Retina (tissue), 1 donor: ENCODE results near the gene KRT32.
"Not testable (repeated sequence)": the region's sequence is repeated elsewhere in the genome, so short reads cannot be mapped to it uniquely, and the experiment has no call there.

ENCODE experiments used
- DNase-seq: peaks from one replicate; pipeline ENCODE4 v3.0.0-alpha.2; 2016

The KRT32 gene

DNA sequence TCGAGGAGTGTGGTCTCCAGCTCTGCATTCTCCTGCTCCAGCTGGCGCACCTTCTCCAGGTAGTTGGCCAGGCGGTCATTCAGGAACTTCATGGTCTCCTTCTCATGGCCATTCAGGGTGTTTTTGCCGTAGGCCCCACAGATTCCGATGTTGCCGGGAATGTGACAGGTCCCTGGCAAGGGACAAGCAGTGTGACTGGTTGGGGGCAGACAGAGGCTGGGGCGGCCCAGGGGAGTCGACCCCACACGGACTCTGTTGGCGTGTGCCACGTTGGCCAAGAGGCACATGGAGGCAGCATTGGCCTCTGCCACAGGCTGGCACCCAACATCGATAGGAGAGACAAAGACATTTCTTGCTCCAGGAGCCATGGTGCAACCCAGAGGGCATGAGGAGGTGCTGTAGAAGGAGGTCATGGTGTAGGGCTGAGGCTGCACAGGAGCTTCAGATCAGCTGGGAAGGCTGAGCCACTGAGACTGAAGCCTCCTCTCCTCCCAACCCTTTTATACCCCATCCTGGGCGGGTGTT, 43.0 kb downstream of the KRT32 start, which contains the start of gene KRT37:
TSS of gene KRT37 (minus strand) at position 475 of the 525 bp plus-strand sequence. CDS start at position 413, 62 bp downstream.
- DNase-seq, result no peak

DNA sequence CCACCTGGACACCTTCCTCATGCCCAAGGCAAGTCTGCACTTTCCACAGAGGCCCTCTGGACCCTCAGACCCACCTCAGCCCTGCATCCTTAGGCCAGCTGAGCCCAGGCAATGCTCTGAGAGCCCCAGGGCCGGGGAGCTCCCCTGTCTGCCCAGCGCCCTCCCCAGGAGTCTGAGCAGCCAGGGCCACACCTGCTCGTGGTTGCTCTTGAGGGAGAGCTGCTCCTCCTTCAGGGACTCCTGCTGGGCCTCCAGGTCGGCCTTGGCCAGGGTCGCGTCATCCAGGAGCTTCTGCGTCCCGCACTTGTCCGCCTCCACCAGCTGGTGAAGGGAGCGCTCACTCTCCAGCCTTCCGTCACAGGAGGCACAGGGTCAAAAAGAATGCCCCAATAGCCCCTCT, 44.6 kb downstream of the KRT32 start:
- DNase-seq, result not testable (repeated sequence)

DNA sequence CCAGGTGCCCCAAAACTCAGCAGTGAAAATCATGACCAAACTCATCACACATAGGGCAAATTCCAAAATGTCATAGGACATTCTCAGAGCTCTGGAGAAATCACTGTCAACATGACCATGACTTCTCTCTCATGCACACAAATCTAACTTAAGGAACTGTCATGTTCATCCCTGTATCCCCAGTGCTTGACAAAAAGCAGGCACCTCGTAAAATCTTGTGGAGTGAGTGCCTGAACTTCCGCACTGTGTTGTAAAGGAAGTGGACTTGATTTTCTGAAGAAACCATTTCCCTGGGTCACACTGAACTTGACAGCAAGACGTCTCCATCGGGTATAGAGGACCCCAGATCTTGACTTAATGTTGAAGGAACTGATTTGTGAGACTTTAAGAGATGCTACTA, 45.6 kb downstream of the KRT32 start:
- no peak for DNase-seq

DNA sequence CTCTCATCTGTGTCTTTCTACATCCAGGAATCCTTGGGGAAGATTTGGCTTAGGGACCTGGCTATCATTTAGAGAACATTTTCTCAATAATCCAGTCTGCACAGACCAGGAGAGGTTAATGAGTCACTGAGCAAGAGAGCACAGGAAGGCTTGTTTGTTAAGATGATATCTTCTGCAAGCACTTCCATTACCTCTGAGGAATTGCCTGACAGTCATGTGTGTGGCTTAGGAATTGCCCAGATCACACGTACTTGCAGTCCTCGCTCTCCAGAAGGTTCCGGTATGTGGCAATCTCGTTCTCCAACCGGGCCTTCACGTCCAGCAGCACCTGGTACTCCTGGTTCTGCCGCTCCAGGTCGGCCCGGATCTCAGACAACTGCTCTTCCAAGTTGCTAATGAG, 46.1 kb downstream of the KRT32 start:
- no peak for DNase-seq

DNA sequence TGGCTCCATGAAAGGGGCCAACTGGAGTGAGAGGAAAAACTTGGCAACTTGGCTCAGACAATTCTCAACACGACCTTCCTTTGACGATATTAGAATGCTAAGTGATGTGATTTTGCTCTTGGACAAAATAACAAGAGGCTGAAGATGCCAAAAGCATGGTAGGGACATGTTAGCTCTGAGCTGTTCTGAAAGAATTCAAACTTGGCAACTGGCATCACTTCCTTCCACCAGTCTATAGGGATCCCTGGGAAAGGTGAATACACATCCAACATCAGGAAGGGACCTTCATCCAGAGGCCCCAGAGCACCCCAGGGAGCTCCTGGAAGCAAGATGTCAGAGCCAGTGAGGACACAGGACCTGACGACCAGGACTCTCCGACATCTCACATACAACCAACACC, 47.1 kb downstream of the KRT32 start:
- DNase-seq, result no peak

DNA sequence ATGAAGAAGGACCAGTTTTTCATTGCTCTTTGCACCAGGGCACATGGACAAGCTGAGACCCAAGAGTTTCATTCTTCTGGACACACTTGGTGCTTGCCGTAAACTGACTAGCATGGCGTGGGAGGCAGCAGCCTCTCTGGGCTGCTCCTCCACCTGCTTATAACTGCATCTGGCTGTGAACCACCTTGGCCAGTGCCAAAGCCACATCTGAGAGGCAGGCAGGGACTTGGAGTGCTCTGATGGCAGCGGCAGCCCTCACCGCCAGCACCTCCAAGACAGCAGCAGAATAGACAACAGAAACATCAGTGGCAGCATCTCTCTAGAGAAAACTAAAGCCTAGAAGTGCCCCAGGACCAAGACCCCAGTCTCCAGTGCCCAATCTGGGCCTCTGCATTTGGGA, 47.5 kb downstream of the KRT32 start:
- DNase-seq, result no peak

DNA sequence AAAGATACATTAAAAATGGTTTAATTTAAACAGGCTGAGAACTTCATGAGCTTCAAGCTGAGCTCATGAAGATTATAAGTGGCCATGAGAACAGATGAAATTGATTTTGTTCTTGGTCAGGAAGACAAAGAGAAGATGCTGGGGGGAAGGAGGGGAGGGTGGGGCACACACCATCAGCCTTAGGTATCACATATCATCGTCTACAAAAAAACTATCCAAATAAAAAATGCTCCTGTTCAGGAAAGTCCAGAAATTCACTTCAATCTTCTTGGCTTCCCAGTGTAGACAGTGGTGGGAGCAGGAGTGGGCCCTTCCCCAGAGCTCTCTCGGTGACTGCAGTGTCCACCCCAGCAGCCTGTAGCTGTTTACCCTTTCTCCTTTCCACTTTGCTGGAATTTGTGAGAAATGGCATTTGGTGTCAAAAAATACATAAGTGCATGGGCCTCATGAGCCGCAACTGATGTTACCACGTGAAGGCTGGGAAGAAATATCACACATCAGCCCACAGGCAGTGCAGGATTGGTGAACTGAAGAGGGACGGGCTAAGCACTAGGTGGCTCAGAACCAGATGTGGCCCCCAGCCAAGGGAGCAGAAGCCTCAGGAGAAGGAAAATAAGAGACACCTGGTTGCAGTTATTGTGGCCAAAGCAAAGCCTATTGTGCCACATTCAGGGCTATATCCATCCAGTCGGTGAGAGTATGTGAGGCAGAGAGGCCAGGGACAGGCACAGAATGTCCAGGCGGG, 48.9 kb downstream of the KRT32 start:
- DNase-seq, result no peak

DNA sequence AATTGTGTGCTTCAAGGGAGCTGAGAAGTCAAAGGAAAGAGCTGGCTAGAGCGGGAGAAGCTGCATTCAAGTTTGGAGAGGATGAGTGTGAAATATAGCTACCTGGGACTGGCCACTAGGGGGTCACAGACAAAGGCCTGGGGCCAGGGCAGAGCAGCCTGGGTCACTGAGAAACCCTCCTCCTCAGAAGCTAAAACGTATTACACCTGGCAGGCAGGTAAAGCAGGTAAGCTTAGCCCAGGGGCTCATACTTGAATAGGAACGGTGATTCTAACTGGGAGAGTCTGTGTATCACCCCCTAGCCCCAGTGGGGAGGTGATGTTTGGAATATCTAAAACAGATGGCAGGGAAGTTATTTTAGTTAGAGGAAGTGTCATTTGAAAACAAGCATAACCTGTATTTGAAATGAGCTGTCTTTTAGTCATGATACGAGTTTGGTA, 49.6 kb downstream of the KRT32 start:
- no peak for DNase-seq

DNA sequence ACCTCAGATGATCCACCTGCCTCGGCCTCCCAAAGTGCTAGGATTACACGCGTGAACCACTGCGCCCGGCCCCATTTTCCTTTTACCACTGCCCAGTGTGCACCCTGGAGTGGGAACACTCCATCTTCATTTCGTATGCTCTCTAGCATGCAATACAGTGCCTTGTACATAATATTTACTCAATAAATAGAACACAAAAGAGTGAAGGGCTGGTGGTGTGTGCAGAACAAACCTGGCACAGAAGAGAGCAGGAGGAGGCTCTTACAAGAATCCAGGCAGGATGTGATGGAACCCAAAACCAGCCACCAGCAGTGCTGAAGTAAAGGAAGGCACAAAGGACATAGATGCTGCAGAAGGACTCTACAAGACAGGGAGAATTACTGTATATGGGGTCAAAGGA, 50.1 kb downstream of the KRT32 start:
- no peak for DNase-seq

DNA sequence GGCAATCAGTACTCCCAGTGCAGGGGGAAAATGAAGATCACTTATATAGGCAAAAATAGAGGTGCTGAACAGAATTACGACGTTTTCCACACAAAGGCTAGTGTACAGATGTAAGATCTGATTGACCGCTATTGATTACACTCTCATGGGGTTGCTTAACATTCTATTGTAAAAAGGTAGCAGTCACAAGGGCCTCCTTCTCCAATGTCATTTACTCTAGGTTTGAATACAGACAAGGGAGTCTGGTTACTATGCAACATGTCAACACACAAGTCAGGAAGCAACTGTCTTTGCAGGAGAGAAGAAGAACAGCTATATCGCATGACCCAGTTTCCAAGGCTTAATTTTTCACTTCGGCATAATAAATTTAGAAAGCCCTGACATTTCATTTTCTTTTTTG, 50.7 kb downstream of the KRT32 start:
- DNase-seq, result no peak

DNA sequence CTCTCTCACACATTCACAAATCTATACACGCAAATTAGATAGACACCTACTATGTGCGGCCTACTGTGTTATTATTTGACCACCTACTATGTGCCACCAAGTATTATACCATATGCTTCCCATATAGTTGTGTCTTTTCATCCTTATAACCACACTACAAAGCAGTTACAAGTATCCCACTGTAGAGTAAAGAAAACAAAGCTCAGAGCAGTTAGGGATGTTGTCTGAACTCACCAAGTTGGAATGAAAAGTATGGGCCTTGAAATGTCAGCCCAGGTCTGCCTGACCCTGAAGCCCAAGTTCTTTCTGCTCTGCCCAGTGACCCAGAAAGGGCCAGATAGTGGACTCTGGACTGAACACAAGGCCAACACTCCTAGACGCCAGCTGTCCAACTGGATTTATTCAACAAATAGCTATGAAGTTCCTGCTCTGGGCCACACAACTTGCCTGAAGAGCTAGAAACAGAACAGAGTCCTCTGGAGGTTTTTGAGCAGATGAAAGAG, 51.3 kb downstream of the KRT32 start:
- no peak for DNase-seq

DNA sequence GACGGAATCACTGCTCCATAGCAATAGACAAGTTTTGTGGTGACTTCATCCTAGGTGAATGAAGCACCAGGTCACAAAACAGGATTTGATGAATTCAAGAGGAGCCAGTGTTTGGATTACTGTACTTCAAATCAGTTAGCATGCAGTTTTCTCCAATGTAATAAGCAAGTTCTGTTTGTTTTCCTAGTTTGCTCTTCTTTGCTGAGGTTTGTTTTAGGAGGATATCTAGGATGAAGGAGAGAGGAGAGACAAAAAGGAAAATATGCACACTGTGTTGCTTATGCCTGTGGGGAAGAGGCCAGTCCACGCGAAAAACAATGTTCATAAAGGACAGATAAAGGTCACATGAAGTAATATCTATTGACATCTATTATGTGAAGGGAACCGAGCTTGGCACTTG, 51.8 kb downstream of the KRT32 start:
- DNase-seq, result no peak

DNA sequence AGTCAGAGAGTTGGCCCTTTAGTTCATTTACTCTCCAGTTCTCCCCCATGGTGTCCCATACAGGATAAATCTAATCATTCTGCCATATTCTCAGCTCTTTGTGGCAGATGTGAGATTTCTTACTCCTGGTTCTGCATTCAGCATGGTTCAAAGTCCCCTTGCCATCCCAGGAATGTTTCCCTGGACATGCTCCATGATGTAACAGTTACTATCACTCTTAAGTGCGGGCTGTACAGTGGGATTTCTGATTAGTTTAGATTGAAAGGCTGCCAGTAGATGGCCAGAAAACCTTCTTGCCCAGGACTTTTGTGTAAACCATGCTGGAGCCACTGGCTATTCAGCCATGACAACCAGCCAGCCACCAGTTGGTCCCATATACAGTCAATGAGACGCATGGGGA, 53.2 kb downstream of the KRT32 start:
- DNase-seq, result no peak

DNA sequence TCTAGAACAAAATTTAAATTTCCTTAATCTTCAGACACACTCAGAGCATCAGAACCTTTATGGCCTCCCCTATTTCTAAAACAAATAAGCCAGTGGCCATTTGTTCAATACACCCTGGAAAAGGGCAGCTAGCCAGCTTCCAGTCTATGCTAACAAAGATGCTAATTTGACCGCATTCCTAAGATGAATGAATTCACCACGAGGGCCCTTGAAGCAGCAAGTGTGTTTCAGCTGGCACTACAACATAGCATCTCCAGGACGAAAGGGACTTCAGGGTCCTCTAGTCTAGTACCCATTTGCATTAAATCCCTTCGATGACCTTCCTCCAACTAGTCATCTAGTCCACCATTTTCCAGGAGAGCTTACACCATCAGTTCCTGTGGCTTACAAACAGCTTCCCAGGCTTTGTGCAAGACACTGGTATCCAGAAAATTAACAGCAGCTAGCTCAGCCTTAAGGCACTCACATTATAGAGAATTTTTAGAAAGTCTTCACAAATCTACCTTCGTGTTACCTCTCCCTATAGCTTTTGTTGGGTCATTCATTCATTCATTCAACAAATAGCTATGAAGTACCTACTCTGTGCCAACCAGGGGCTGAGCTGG, 53.7 kb downstream of the KRT32 start:
- DNase-seq, result no peak

DNA sequence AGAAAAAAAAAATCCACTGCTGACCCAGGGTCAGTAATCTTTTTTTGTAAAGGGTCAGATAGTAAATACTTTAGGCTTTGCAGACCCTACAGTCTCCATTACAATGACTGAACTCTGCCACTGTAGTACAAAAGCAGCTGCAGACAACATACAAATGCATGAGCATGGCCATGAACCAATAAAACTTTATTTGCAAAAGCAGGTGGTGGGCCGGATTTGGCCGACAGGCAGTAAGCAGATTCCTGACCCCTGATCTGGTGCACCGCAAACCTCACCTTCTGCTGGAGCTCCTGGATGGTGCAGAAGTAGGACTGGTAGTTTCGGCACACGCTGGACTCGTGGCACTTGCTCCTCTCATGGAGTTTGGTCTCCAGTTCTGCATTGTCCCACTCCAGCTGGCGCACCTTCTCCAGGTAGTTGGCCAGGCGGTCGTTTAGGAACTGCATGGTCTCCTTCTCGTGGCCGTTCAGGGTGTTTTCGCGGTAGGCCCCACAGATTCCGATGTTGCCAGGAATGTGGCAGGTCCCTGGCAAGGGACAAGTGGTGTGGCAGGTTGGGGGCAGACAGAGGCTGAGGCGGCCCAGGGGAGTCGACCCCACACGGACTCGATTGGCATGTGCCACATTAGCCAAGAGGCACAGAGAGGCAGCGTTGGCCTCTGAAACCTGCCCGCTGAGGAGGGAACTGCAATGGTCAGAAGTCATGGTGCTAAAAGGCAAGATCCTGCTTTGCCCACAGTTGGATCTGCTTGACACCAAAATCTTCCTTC, 55.9 kb downstream of the KRT32 start:
- DNase-seq, result no peak
